Panc1 (cell line): ENCODE results near the gene TAF13. TPM values are rescaled to one million over a fixed set of nuclear protein-coding genes. Genes with fewer than 3 reads are reported as not detected.

Source experiments
- ATAC-seq: fragments of 200-7000 bp; cut with Tn5 transposase; 2 replicates; pipeline ENCODE4 v1.9.1; 2020; ENCODE audit warnings: mild to moderate bottlenecking, moderate library complexity
- BruUV-seq: library from RNA; stranded (reverse); fragments of 400-500 nt; replicated peaks from 2 replicates; lab custom pipeline; 2021; lab: Mats Ljungman, UMichigan
- CTCF ChIA-PET: fragments of 300-600 bp; sonication (Branson Sonifier 250); formaldehyde crosslinking; loops from one replicate; lab custom pipeline; 2022; ENCODE audit warnings: antibody characterized with exemption; lab: Charles Lee
- POLR2A ChIA-PET: fragments of 300-600 bp; sonication (Branson Sonifier 250); formaldehyde crosslinking; loops from one replicate; lab custom pipeline; 2022; ENCODE audit warnings: antibody characterized with exemption; lab: Charles Lee
- DNase-seq: peaks from one replicate; pipeline ENCODE4 v3.0.0-alpha.2; 2010; ENCODE audit warnings: low read depth, low spot score
- H3K27ac ChIP-seq: 2 replicates; pipeline ENCODE4 v1.5.1; 2011; ENCODE audit warnings: mild to moderate bottlenecking, low read length, inconsistent platforms
- H3K27me3 ChIP-seq: fragments of 200-500 bp; sonication (Bioruptor generic); 2 replicates; pipeline ENCODE4 v1.6.0; 2014; ENCODE audit warnings: low read length, inconsistent platforms; ENCODE audit not compliant: control insufficient read depth, insufficient read depth
- H3K36me3 ChIP-seq: fragments of 200-500 bp; sonication (Bioruptor generic); 2 replicates; pipeline ENCODE4 v1.5.1; 2014; ENCODE audit warnings: inconsistent platforms, mild to moderate bottlenecking, low read length, moderate library complexity; ENCODE audit not compliant: control insufficient read depth, insufficient read depth
- H3K4me1 ChIP-seq: 2 replicates; pipeline ENCODE4 v1.5.1; 2011; ENCODE audit warnings: inconsistent platforms, mild to moderate bottlenecking, low read length, moderate library complexity; ENCODE audit not compliant: control insufficient read depth, insufficient read depth
- H3K4me3 ChIP-seq, 2 experiments: 2 replicates each; pipeline ENCODE4 v1.5.1; 2011 to 2012; ENCODE audit warnings: low read depth in 2 of 2, low read length in 2 of 2, mild to moderate bottlenecking in 2 of 2, inconsistent platforms in 1 of 2, moderate library complexity in 1 of 2
- H3K9me3 ChIP-seq: fragments of 200-500 bp; sonication (Bioruptor generic); 2 replicates; pipeline ENCODE4 v1.5.1; 2014; ENCODE audit warnings: low read depth, mild to moderate bottlenecking, inconsistent platforms, low read length, moderate library complexity; ENCODE audit not compliant: control insufficient read depth, insufficient read depth
- CTCF ChIP-seq: fragments of 450-650 bp; IDR thresholded peaks from 2 replicates; pipeline ENCODE4 v1.5.1; 2017; ENCODE audit warnings: mild to moderate bottlenecking
- POLR2AphosphoS5 ChIP-seq: IDR thresholded peaks from 2 replicates; pipeline ENCODE4 v1.6.1; 2012; ENCODE audit warnings: mild to moderate bottlenecking, low read depth, low read length, moderate library complexity
- REST ChIP-seq, 2 experiments: IDR thresholded peaks; 2 replicates each; pipeline ENCODE4 v1.6.1; 2011 to 2012; ENCODE audit warnings: low read depth in 2 of 2, control low read depth in 1 of 2, low read length in 1 of 2, mild to moderate bottlenecking in 1 of 2, moderate library complexity in 1 of 2; ENCODE audit not compliant: insufficient read depth in 1 of 2
- SIN3A ChIP-seq: IDR thresholded peaks from 2 replicates; pipeline ENCODE4 v1.6.1; 2012; ENCODE audit warnings: low read depth, mild to moderate bottlenecking, low read length, moderate library complexity, borderline replicate concordance; ENCODE audit not compliant: insufficient read depth
- TCF7L2 ChIP-seq: IDR thresholded peaks from 2 replicates; pipeline ENCODE4 v1.6.1; 2011; ENCODE audit warnings: mild to moderate bottlenecking, low read depth, low read length, inconsistent platforms
- in situ Hi-C: cut with HindIII; loops from 2 replicates; pipeline ENCODE4 v1.10.0; 2016; ENCODE audit warnings: low sequenced_read_pairs, low pct_unique_long_range_greater_than_20kb
- intact Hi-C: fragments of 100-400 bp; cut with micrococcal nuclease; formaldehyde crosslinking; loops from one replicate; pipeline ENCODE4 v1.10.0; 2022; ENCODE audit not compliant: unreplicated experiment
- total RNA-seq: library from RNA; stranded (reverse); gene quantifications from one replicate; pipeline ENCODE4 v1.2.1, GENCODE V29; 2021; ENCODE audit not compliant: unreplicated experiment

The TAF13 gene
- total RNA-seq, 1 experiment from 2014 or later: 28.9 TPM

DNA sequence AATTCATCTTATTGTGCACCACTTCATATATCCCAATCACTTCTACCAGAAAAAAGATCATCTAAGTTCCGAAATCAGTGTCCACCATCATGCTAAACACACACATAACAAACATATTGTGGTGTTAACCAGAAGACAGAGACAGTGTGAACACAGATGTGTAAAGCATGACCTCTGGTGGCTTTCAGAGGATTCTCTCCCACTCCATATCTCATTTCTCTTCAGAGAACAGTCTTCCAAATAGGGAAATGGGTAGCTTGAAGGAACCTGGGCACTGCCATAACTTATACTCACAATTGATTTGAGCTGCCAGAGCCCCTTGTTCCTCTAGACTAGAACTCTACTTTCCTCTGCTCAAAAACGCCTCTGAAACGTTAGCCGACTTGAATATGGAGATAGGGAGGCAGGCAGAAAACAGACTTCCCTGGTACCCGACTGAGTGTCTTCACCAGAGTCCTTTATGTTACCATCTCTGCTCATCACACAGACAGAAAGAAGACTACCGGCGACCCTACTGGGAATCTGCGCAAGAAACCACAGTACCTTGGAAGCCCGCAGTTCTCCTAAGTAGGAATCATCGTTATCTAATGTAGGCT lies 36.4 kb upstream of the TAF13 start:
- Histone ChIP-seq H3K4me3 (peak overlapping the region; percentile 3 to 30; a peak in 3 of 4 replicates), H3K27me3 (no peaks in the 10 kb centered on the region), H3K4me1 (no peaks in the 10 kb centered on the region), H3K27ac (no peak overlapping the region), H3K36me3 (no peaks in the 10 kb centered on the region), H3K9me3 (no peaks in the 10 kb centered on the region)
- ATAC-seq (peak; percentile 74), DNase-seq (no peak)
- no peak for TF ChIP-seq TCF7L2
- no peak for TF ChIP-seq POLR2AphosphoS5
- TF ChIP-seq REST (IDR thresholded peaks at IDR 0.05; ENCODE audit: insufficient read depth in 1 of 2, low read depth in 2 of 2, low read length in 1 of 2): no peak
- TF ChIP-seq SIN3A: no peak
- no peak for TF ChIP-seq CTCF
- ChIA-PET POLR2A (no interaction called here), CTCF (interaction anchor here (0.5 to 1.2 kb wide), 4 partner anchors 10 to 122 kb away, joined by 3 to 4 read pairs (median 4); partner anchors contain the start of gene SARS1)
- intact Hi-C loops (loop anchor here (1.0 kb wide), 1 partner anchor 23 kb away; no protein-coding TSS in a partner anchor), in situ Hi-C loops (no loop called here)
- BruUV-seq: no TSS peak

GRCh38 chr1:109111386-109112055 lies 35.7 kb upstream of the TAF13 start:
- intact Hi-C loops (loop anchor here (1.0 kb wide), 1 partner anchor 22 kb away; no protein-coding TSS in a partner anchor), in situ Hi-C loops (no loop called here)
- ChIA-PET POLR2A (interaction anchor here (1.0 kb wide), 1 partner anchor 443 kb away, joined by 3 read pairs; no protein-coding TSS in a partner anchor), CTCF (interaction anchor here (0.5 to 2.2 kb wide), 3 partner anchors 10 to 121 kb away, joined by 3 to 18 read pairs (median 4); no protein-coding TSS in a partner anchor)
- no peaks in the 10 kb centered on the region for H3K27me3 ChIP-seq
- no TSS peak for BruUV-seq
- H3K27ac ChIP-seq: no peak overlapping the region
- H3K9me3 ChIP-seq: no peaks in the 10 kb centered on the region
- no peaks in the 10 kb centered on the region for H3K36me3 ChIP-seq
- no peaks in the 10 kb centered on the region for H3K4me1 ChIP-seq
- no peak for DNase-seq
- TF ChIP-seq POLR2AphosphoS5: no peak
- TF ChIP-seq TCF7L2: no peak
- no peak for TF ChIP-seq SIN3A
- TF ChIP-seq CTCF: no peak
- TF ChIP-seq REST (IDR thresholded peaks at IDR 0.05; ENCODE audit: insufficient read depth in 1 of 2, low read depth in 2 of 2, low read length in 1 of 2): no peak
- ATAC-seq: no peak
- no peak overlapping the region for H3K4me3 ChIP-seq
